HEK293 (cell line): Measurements from ENCODE around the gene WTAP.

Experiments
- CTCF ChIA-PET: fragments of 350-600 bp; formaldehyde crosslinking; extraction: SDS; loops from one replicate; lab custom pipeline; 2021; ENCODE audit warnings: antibody characterized with exemption; lab: Yijun Ruan, JAX
- POLR2A ChIA-PET: fragments of 300-600 bp; formaldehyde crosslinking; extraction: SDS; loops from one replicate; lab custom pipeline; 2020; ENCODE audit warnings: antibody characterized with exemption, inconsistent platforms; lab: Yijun Ruan, JAX
- H3K27ac ChIP-seq: fragments of 200-500 bp; sonication (Bioruptor generic); 2 replicates; pipeline ENCODE4 v1.5.1; 2014; ENCODE audit warnings: low read depth, low read length, control low read depth, inconsistent platforms; ENCODE audit errors: extremely low read depth
- H3K36me3 ChIP-seq, 2 experiments: fragments of 200-500 bp in 1 of 2; sonication (Bioruptor generic) in 1 of 2; 1 replicate in 1 of 2; 2 replicates in 1 of 2; pipeline ENCODE4 v1.5.1; 2014 to 2017; ENCODE audit warnings: inconsistent platforms in 2 of 2, low read length in 2 of 2; ENCODE audit not compliant: control insufficient read depth in 2 of 2, insufficient read depth in 1 of 2
- H3K4me1 ChIP-seq: fragments of 200-500 bp; sonication (Bioruptor generic); 2 replicates; pipeline ENCODE4 v1.5.1; 2014; ENCODE audit warnings: mild to moderate bottlenecking, low read length, inconsistent platforms; ENCODE audit not compliant: control insufficient read depth, insufficient read depth
- H3K4me3 ChIP-seq: 2 replicates; pipeline ENCODE4 v1.5.1; 2011; ENCODE audit warnings: low read depth, mild to moderate bottlenecking, control low read depth, low read length, moderate library complexity
- H3K9me3 ChIP-seq: fragments of 200-500 bp; sonication (Bioruptor generic); 2 replicates; pipeline ENCODE4 v1.5.1; 2014; ENCODE audit warnings: low read depth, low read length, inconsistent platforms; ENCODE audit not compliant: control insufficient read depth, insufficient read depth
- BCL11A ChIP-seq: fragments of 450-650 bp; formaldehyde crosslinking; IDR thresholded peaks from 2 replicates; pipeline ENCODE4 v1.5.1; 2016; ENCODE audit warnings: low read depth, missing biosample characterization, missing genetic modification characterization
- GFI1B ChIP-seq: fragments of 450-650 bp; formaldehyde crosslinking; IDR thresholded peaks from 2 replicates; pipeline ENCODE4 v1.5.1; 2016; ENCODE audit warnings: missing biosample characterization, missing genetic modification characterization
- GLIS2 ChIP-seq: fragments of 450-650 bp; formaldehyde crosslinking; IDR thresholded peaks from 2 replicates; pipeline ENCODE4 v1.5.1; 2016; ENCODE audit warnings: missing biosample characterization, missing genetic modification characterization
- IKZF3 ChIP-seq: fragments of 450-650 bp; IDR thresholded peaks from 2 replicates; pipeline ENCODE4 v1.5.0; 2018; ENCODE audit warnings: missing biosample characterization, mild to moderate bottlenecking, missing genetic modification characterization, moderate library complexity
- KLF9 ChIP-seq: fragments of 450-650 bp; formaldehyde crosslinking; IDR thresholded peaks from 2 replicates; pipeline ENCODE4 v1.5.1; 2016; ENCODE audit warnings: missing biosample characterization, missing genetic modification characterization, low read depth
- MEIS1 ChIP-seq: sonication (generic); formaldehyde crosslinking; IDR thresholded peaks from 2 replicates; pipeline ENCODE4 v1.8.1; 2022; ENCODE audit warnings: missing genetic modification reagents, mild to moderate bottlenecking, borderline replicate concordance
- MZF1 ChIP-seq: fragments of 450-650 bp; formaldehyde crosslinking; IDR thresholded peaks from 2 replicates; pipeline ENCODE4 v1.5.1; 2017; ENCODE audit warnings: missing biosample characterization, missing genetic modification characterization, borderline replicate concordance
- SP3 ChIP-seq: fragments of 450-650 bp; formaldehyde crosslinking; IDR thresholded peaks from 2 replicates; pipeline ENCODE4 v1.5.1; 2016; ENCODE audit warnings: missing biosample characterization, missing genetic modification characterization
- YY2 ChIP-seq: fragments of 450-650 bp; formaldehyde crosslinking; IDR thresholded peaks from 2 replicates; pipeline ENCODE4 v1.5.1; 2016; ENCODE audit warnings: missing biosample characterization, missing genetic modification characterization
- ZNF140 ChIP-seq: fragments of 450-650 bp; formaldehyde crosslinking; IDR thresholded peaks from 2 replicates; pipeline ENCODE4 v1.5.1; 2016; ENCODE audit warnings: missing biosample characterization, missing genetic modification characterization
- ZNF16 ChIP-seq: fragments of 450-650 bp; formaldehyde crosslinking; IDR thresholded peaks from 2 replicates; pipeline ENCODE4 v1.5.1; 2016; ENCODE audit warnings: low read depth, missing biosample characterization, missing genetic modification characterization
- ZNF211 ChIP-seq: fragments of 450-650 bp; formaldehyde crosslinking; IDR thresholded peaks from 2 replicates; pipeline ENCODE4 v1.5.1; 2016; ENCODE audit warnings: low read depth, missing biosample characterization, missing genetic modification characterization
- ZNF501 ChIP-seq: fragments of 450-650 bp; formaldehyde crosslinking; IDR thresholded peaks from 2 replicates; pipeline ENCODE4 v1.5.1; 2016; ENCODE audit warnings: missing biosample characterization, missing genetic modification characterization
- ZNF514 ChIP-seq: fragments of 450-650 bp; formaldehyde crosslinking; IDR thresholded peaks from 2 replicates; pipeline ENCODE4 v1.5.1; 2016; ENCODE audit warnings: missing biosample characterization, missing genetic modification characterization
- ZNF600 ChIP-seq: fragments of 450-650 bp; formaldehyde crosslinking; IDR thresholded peaks from 2 replicates; pipeline ENCODE4 v1.5.1; 2016; ENCODE audit warnings: missing biosample characterization, missing genetic modification characterization
- ZNF777 ChIP-seq: fragments of 450-650 bp; formaldehyde crosslinking; IDR thresholded peaks from 2 replicates; pipeline ENCODE4 v1.5.1; 2017; ENCODE audit warnings: missing biosample characterization, missing genetic modification characterization, borderline replicate concordance
- ZNF830 ChIP-seq: fragments of 450-650 bp; IDR thresholded peaks from 2 replicates; pipeline ENCODE4 v1.5.0; 2018; ENCODE audit warnings: missing biosample characterization, missing genetic modification characterization, low read depth, mild to moderate bottlenecking, moderate library complexity
- TF ChIP-seq, protein P1 (sequence below): fragments of 450-650 bp; formaldehyde crosslinking; IDR thresholded peaks from 2 replicates; pipeline ENCODE4 v1.5.1; 2016; ENCODE audit warnings: missing biosample characterization, missing genetic modification characterization
- TF ChIP-seq, protein P2 (sequence below): fragments of 450-650 bp; formaldehyde crosslinking; IDR thresholded peaks from 2 replicates; pipeline ENCODE4 v1.5.1; 2016; ENCODE audit warnings: missing biosample characterization, missing genetic modification characterization
- TF ChIP-seq, protein P3 (sequence below): fragments of 450-650 bp; formaldehyde crosslinking; IDR thresholded peaks from 2 replicates; pipeline ENCODE4 v1.5.1; 2016; ENCODE audit warnings: missing biosample characterization, missing genetic modification characterization
- TF ChIP-seq, protein P4 (sequence below): fragments of 450-650 bp; formaldehyde crosslinking; IDR thresholded peaks from 2 replicates; pipeline ENCODE4 v1.5.1; 2016; ENCODE audit warnings: missing biosample characterization, missing genetic modification characterization
- TF ChIP-seq, protein P5 (sequence below): fragments of 450-650 bp; formaldehyde crosslinking; IDR thresholded peaks from 2 replicates; pipeline ENCODE4 v1.5.1; 2016; ENCODE audit warnings: missing biosample characterization, missing genetic modification characterization
- TF ChIP-seq, protein P6 (sequence below): fragments of 450-650 bp; formaldehyde crosslinking; IDR thresholded peaks from 2 replicates; pipeline ENCODE4 v1.5.1; 2016; ENCODE audit warnings: missing biosample characterization, missing genetic modification characterization

Gene WTAP

DNA sequence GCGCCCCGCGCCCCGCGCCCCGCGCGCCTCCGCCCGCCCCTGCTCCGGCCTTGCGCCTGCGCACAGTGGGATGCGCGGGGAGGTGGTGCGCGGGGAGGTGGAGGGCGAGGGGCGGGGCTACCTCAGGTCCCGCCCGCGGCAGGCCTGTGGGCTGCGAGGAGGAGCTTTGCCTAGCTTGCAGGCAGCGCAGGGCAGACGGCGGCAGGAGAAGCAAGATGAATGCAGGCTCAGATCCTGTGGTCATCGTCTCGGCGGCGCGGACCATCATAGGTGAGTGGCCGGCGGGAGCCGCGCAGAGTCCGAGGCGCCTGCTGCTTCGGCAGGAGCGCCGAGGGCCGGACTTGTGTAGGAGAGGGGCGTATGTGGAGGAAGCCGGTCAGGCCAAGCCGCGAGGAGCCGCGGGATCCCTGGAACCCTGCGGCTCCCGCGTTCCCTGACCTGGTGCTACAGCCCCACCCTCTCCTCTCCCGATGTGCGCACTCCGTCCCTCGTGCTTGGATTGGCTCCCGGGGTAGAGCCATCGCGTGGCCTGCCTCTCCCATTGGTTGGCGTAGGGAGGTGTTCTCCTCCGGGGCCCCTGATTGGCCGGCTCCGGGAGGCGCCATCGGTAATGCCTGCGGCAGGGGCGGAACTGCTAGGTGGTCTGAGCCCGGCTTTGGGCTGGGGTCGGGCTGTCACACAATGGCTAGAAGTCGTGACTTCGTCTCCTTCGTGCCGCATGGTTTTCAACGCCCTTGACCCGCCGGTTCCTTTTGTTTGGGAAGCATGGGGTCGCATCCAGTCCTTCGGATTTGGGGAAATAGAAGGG lies 34.8 kb downstream of the WTAP start, which contains the start of gene ACAT2:
Gene ACAT2 (plus strand): TSS at position 173 of the 808 bp plus-strand sequence. CDS start 43 bp downstream, at position 216.
- Histone ChIP-seq H3K27ac (peak within 1 kb of the TSS; percentile 95), H3K36me3 (peaks cover 19 to 60% of the 10 kb centered on the region in 2 experiments), H3K4me3 (peak within 1 kb of the TSS; percentile 64), H3K9me3 (no peaks in the 10 kb centered on the region), H3K4me1 (no peaks in the 10 kb centered on the region)
- CTCF ChIA-PET, result interaction anchor here (1.9 kb wide), 1 partner anchor 71 kb away, joined by 5 read pairs; no protein-coding TSS in a partner anchor
- POLR2A ChIA-PET, result interaction anchor here (0.6 to 6.3 kb wide), 12 partner anchors 8 to 65 kb away, joined by 3 to 88 read pairs (median 6); partner anchors contain the start of genes MRPL18, TCP1 and WTAP
- TF ChIP-seq ZNF777 (tag by site-specific recombination) (no peak), ZNF16 (tag by site-specific recombination) (no peak), SP3 (tag by site-specific recombination) (peak; percentile 90), BCL11A (tag by site-specific recombination) (peak; percentile 88), ZNF514 (tag by site-specific recombination) (no peak), ZNF830 (tag by site-specific recombination) (no peak), KLF9 (tag by site-specific recombination) (peak; percentile 84), ZNF140 (tag by site-specific recombination) (peak; percentile 23; the same call in 1 of the 2 replicates), GLIS2 (tag by site-specific recombination) (peak; percentile 88), YY2 (tag by site-specific recombination) (no peak), ZNF501 (tag by site-specific recombination) (peak; percentile 99), ZNF211 (tag by site-specific recombination) (no peak), MEIS1 (no peak), ZNF600 (tag by site-specific recombination) (peak; percentile 92), IKZF3 (tag by site-specific recombination) (peak; percentile 85), MZF1 (tag by site-specific recombination) (no peak; the same call in 1 of the 2 replicates), GFI1B (tag by site-specific recombination) (no peak)
- TF ChIP-seq, protein P1, sequence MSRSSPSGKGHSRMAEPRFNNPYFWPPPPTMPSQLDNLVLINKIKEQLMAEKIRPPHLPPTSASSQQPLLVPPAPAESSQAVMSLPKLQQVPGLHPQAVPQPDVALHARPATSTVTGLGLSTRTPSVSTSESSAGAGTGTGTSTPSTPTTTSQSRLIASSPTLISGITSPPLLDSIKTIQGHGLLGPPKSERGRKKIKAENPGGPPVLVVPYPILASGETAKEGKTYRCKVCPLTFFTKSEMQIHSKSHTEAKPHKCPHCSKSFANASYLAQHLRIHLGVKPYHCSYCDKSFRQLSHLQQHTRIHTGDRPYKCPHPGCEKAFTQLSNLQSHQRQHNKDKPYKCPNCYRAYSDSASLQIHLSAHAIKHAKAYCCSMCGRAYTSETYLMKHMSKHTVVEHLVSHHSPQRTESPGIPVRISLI (tag by site-specific recombination), result no peak
- TF ChIP-seq, protein P2, sequence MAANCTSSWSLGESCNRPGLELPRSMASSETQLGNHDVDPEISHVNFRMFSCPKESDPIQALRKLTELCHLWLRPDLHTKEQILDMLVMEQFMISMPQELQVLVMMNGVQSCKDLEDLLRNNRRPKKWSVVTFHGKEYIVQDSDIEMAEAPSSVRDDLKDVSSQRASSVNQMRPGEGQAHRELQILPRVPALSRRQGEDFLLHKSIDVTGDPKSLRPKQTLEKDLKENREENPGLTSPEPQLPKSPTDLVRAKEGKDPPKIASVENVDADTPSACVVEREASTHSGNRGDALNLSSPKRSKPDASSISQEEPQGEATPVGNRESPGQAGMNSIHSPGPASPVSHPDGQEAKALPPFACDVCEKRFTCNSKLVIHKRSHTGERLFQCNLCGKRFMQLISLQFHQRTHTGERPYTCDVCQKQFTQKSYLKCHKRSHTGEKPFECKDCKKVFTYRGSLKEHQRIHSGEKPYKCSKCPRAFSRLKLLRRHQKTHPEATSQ (tag by site-specific recombination), result 0 out of 2 replicates have a peak, but pooled peaks have one; percentile 66
- TF ChIP-seq, protein P3, sequence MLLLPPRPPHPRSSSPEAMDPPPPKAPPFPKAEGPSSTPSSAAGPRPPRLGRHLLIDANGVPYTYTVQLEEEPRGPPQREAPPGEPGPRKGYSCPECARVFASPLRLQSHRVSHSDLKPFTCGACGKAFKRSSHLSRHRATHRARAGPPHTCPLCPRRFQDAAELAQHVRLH (tag by site-specific recombination), result no peak
- TF ChIP-seq, protein P4, sequence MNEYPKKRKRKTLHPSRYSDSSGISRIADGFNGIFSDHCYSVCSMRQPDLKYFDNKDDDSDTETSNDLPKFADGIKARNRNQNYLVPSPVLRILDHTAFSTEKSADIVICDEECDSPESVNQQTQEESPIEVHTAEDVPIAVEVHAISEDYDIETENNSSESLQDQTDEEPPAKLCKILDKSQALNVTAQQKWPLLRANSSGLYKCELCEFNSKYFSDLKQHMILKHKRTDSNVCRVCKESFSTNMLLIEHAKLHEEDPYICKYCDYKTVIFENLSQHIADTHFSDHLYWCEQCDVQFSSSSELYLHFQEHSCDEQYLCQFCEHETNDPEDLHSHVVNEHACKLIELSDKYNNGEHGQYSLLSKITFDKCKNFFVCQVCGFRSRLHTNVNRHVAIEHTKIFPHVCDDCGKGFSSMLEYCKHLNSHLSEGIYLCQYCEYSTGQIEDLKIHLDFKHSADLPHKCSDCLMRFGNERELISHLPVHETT, result peak; percentile 65
- TF ChIP-seq, protein P5, sequence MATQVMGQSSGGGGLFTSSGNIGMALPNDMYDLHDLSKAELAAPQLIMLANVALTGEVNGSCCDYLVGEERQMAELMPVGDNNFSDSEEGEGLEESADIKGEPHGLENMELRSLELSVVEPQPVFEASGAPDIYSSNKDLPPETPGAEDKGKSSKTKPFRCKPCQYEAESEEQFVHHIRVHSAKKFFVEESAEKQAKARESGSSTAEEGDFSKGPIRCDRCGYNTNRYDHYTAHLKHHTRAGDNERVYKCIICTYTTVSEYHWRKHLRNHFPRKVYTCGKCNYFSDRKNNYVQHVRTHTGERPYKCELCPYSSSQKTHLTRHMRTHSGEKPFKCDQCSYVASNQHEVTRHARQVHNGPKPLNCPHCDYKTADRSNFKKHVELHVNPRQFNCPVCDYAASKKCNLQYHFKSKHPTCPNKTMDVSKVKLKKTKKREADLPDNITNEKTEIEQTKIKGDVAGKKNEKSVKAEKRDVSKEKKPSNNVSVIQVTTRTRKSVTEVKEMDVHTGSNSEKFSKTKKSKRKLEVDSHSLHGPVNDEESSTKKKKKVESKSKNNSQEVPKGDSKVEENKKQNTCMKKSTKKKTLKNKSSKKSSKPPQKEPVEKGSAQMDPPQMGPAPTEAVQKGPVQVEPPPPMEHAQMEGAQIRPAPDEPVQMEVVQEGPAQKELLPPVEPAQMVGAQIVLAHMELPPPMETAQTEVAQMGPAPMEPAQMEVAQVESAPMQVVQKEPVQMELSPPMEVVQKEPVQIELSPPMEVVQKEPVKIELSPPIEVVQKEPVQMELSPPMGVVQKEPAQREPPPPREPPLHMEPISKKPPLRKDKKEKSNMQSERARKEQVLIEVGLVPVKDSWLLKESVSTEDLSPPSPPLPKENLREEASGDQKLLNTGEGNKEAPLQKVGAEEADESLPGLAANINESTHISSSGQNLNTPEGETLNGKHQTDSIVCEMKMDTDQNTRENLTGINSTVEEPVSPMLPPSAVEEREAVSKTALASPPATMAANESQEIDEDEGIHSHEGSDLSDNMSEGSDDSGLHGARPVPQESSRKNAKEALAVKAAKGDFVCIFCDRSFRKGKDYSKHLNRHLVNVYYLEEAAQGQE, result no peak; the same call in 1 of the 2 replicates
- TF ChIP-seq, protein P6, sequence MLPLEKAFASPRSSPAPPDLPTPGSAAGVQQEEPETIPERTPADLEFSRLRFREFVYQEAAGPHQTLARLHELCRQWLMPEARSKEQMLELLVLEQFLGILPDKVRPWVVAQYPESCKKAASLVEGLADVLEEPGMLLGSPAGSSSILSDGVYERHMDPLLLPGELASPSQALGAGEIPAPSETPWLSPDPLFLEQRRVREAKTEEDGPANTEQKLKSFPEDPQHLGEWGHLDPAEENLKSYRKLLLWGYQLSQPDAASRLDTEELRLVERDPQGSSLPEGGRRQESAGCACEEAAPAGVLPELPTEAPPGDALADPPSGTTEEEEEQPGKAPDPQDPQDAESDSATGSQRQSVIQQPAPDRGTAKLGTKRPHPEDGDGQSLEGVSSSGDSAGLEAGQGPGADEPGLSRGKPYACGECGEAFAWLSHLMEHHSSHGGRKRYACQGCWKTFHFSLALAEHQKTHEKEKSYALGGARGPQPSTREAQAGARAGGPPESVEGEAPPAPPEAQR (tag by site-specific recombination), result 0 out of 2 replicates have a peak, but pooled peaks have one; percentile 70
